ENCODE measurements around the gene PM20D1. TPM values are rescaled to one million over a fixed set of nuclear protein-coding genes. Genes with fewer than 3 reads are reported as not detected.
"Not testable (repeated sequence)": the region's sequence is repeated elsewhere in the genome, so short reads cannot be mapped to it uniquely, and the experiment has no call there.

Gene PM20D1
- polyA plus RNA-seq, 3 donors, result not detected

- H3K27ac ChIP-seq (ENCODE audit: low read depth in 1 of 2, low read length in 2 of 2); H3K79me2 ChIP-seq (ENCODE audit: insufficient read depth, low read length); H3K27ac Mint-ChIP-seq; H3K36me3 Mint-ChIP-seq; DNase-seq; H3K9ac ChIP-seq (ENCODE audit: insufficient read depth, low read length, poor library complexity, severe bottlenecking); H3K4me1 ChIP-seq (ENCODE audit: control insufficient read depth in 1 of 2, insufficient read depth in 2 of 2, low read length in 2 of 2); H3K4me3 ChIP-seq (replicated peaks in 1 of 3; ENCODE audit: low read depth in 2 of 3, low read length in 3 of 3); intact Hi-C loops (cut with micrococcal nuclease); H3K4me1 Mint-ChIP-seq; H3K9me3 ChIP-seq (replicated peaks in 1 of 2; ENCODE audit: control insufficient read depth in 1 of 2, insufficient read depth in 1 of 2, low read length in 2 of 2); H4K20me1 ChIP-seq (ENCODE audit: insufficient read depth, low read length); H2AFZ ChIP-seq (ENCODE audit: insufficient read depth, low read depth, low read length, poor library complexity, severe bottlenecking); H3K27me3 ChIP-seq (ENCODE audit: control insufficient read depth in 2 of 2, insufficient read depth in 2 of 2, low read length in 2 of 2); H3K36me3 ChIP-seq (replicated peaks in 1 of 2; ENCODE audit: control insufficient read depth in 1 of 2, insufficient read depth in 2 of 2, low read length in 2 of 2); H3K4me2 ChIP-seq (replicated peaks; ENCODE audit: extremely low read depth, low read length, poor library complexity, severe bottlenecking): not testable (repeated sequence)
- H3K9me3 Mint-ChIP-seq, result peaks cover 15 to 24% (median 19%) of the 10 kb centered on the region in 7 donors
- peaks cover 17 to 27% (median 20%) of the 10 kb centered on the region in 3 donors for H3K27me3 Mint-ChIP-seq (ENCODE audit: low read depth in 3 of 3)
- peak overlapping the region in 1 of 2 donors; percentile 21 for H3K4me3 Mint-ChIP-seq
- 17% methylated on average over 2 of the region's 2 CpGs for WGBS (ENCODE audit: insufficient coverage)
Observed at GRCh38 chr1:205892175-205892574, 42.2 kb upstream of the PM20D1 start.

GRCh38 chr1:205891481-205891880 lies 41.5 kb upstream of the PM20D1 start:
- WGBS (ENCODE audit: insufficient coverage), result no CpG with 5 or more reads among the region's 2 CpGs
- H3K9ac ChIP-seq (ENCODE audit: insufficient read depth, low read length, poor library complexity, severe bottlenecking); H3K4me2 ChIP-seq (replicated peaks; ENCODE audit: extremely low read depth, low read length, poor library complexity, severe bottlenecking); H2AFZ ChIP-seq (ENCODE audit: insufficient read depth, low read depth, low read length, poor library complexity, severe bottlenecking); H3K4me1 ChIP-seq (ENCODE audit: control insufficient read depth in 1 of 2, insufficient read depth in 2 of 2, low read length in 2 of 2); H3K27ac ChIP-seq (ENCODE audit: low read depth in 1 of 2, low read length in 2 of 2); intact Hi-C loops (cut with micrococcal nuclease); H3K4me3 ChIP-seq (replicated peaks in 1 of 3; ENCODE audit: low read depth in 2 of 3, low read length in 3 of 3); H3K27me3 ChIP-seq (ENCODE audit: control insufficient read depth in 2 of 2, insufficient read depth in 2 of 2, low read length in 2 of 2); H3K4me1 Mint-ChIP-seq; DNase-seq; H3K79me2 ChIP-seq (ENCODE audit: insufficient read depth, low read length); H4K20me1 ChIP-seq (ENCODE audit: insufficient read depth, low read length); H3K9me3 ChIP-seq (replicated peaks in 1 of 2; ENCODE audit: control insufficient read depth in 1 of 2, insufficient read depth in 1 of 2, low read length in 2 of 2); H3K27ac Mint-ChIP-seq; H3K36me3 ChIP-seq (replicated peaks in 1 of 2; ENCODE audit: control insufficient read depth in 1 of 2, insufficient read depth in 2 of 2, low read length in 2 of 2); H3K4me3 Mint-ChIP-seq; H3K36me3 Mint-ChIP-seq: not testable (repeated sequence)
- peaks cover 8 to 20% (median 19%) of the 10 kb centered on the region in 7 donors for H3K9me3 Mint-ChIP-seq
- peaks cover 15 to 27% (median 20%) of the 10 kb centered on the region in 3 donors for H3K27me3 Mint-ChIP-seq (ENCODE audit: low read depth in 3 of 3)

GRCh38 chr1:205890631-205891030 lies 40.7 kb upstream of the PM20D1 start:
- H3K79me2 ChIP-seq (ENCODE audit: insufficient read depth, low read length); H3K27ac Mint-ChIP-seq; H3K4me2 ChIP-seq (replicated peaks; ENCODE audit: extremely low read depth, low read length, poor library complexity, severe bottlenecking); H3K27me3 ChIP-seq (ENCODE audit: control insufficient read depth in 2 of 2, insufficient read depth in 2 of 2, low read length in 2 of 2); intact Hi-C loops (cut with micrococcal nuclease); H3K9ac ChIP-seq (ENCODE audit: insufficient read depth, low read length, poor library complexity, severe bottlenecking); H3K36me3 Mint-ChIP-seq; H3K4me3 ChIP-seq (replicated peaks in 1 of 3; ENCODE audit: low read depth in 2 of 3, low read length in 3 of 3); H3K4me1 Mint-ChIP-seq; DNase-seq; H4K20me1 ChIP-seq (ENCODE audit: insufficient read depth, low read length); H3K9me3 ChIP-seq (replicated peaks in 1 of 2; ENCODE audit: control insufficient read depth in 1 of 2, insufficient read depth in 1 of 2, low read length in 2 of 2); H3K4me3 Mint-ChIP-seq; H3K36me3 ChIP-seq (replicated peaks in 1 of 2; ENCODE audit: control insufficient read depth in 1 of 2, insufficient read depth in 2 of 2, low read length in 2 of 2); H3K27ac ChIP-seq (ENCODE audit: low read depth in 1 of 2, low read length in 2 of 2); H2AFZ ChIP-seq (ENCODE audit: insufficient read depth, low read depth, low read length, poor library complexity, severe bottlenecking); H3K4me1 ChIP-seq (ENCODE audit: control insufficient read depth in 1 of 2, insufficient read depth in 2 of 2, low read length in 2 of 2): not testable (repeated sequence)
- no CpG with 5 or more reads among the region's 3 CpGs for WGBS (ENCODE audit: insufficient coverage)
- Mint-ChIP-seq H3K27me3 (ENCODE audit: low read depth in 3 of 3) (peaks cover 11 to 27% (median 20%) of the 10 kb centered on the region in 3 donors), H3K9me3 (peaks cover 2 to 15% (median 11%) of the 10 kb centered on the region in 7 donors)

GRCh38 chr1:205889706-205890105 lies 39.8 kb upstream of the PM20D1 start:
- H2AFZ ChIP-seq (ENCODE audit: insufficient read depth, low read depth, low read length, poor library complexity, severe bottlenecking); DNase-seq; H3K27ac ChIP-seq (ENCODE audit: low read depth in 1 of 2, low read length in 2 of 2); H3K4me3 Mint-ChIP-seq; H3K36me3 ChIP-seq (replicated peaks in 1 of 2; ENCODE audit: control insufficient read depth in 1 of 2, insufficient read depth in 2 of 2, low read length in 2 of 2); H3K4me2 ChIP-seq (replicated peaks; ENCODE audit: extremely low read depth, low read length, poor library complexity, severe bottlenecking); H3K9ac ChIP-seq (ENCODE audit: insufficient read depth, low read length, poor library complexity, severe bottlenecking); H3K9me3 ChIP-seq (replicated peaks in 1 of 2; ENCODE audit: control insufficient read depth in 1 of 2, insufficient read depth in 1 of 2, low read length in 2 of 2); H3K4me1 Mint-ChIP-seq; intact Hi-C loops (cut with micrococcal nuclease); H3K4me3 ChIP-seq (replicated peaks in 1 of 3; ENCODE audit: low read depth in 2 of 3, low read length in 3 of 3); H3K27ac Mint-ChIP-seq; H3K4me1 ChIP-seq (ENCODE audit: control insufficient read depth in 1 of 2, insufficient read depth in 2 of 2, low read length in 2 of 2); H3K27me3 ChIP-seq (ENCODE audit: control insufficient read depth in 2 of 2, insufficient read depth in 2 of 2, low read length in 2 of 2); H3K36me3 Mint-ChIP-seq; H3K79me2 ChIP-seq (ENCODE audit: insufficient read depth, low read length); H4K20me1 ChIP-seq (ENCODE audit: insufficient read depth, low read length): not testable (repeated sequence)
- 97% methylated on average over 3 of the region's 3 CpGs for WGBS (ENCODE audit: insufficient coverage)
- H3K9me3 Mint-ChIP-seq, result peaks cover 2 to 15% (median 10%) of the 10 kb centered on the region in 7 donors
- peaks cover 11 to 27% (median 20%) of the 10 kb centered on the region in 3 donors for H3K27me3 Mint-ChIP-seq (ENCODE audit: low read depth in 3 of 3)

Data from CD14-positive monocyte (primary cell).